ENCODE data around the gene NDUFAF4. TPM values are rescaled to one million over a fixed set of nuclear protein-coding genes. Genes with fewer than 3 reads are reported as not detected.
"Not testable (repeated sequence)": the region's sequence is repeated elsewhere in the genome, so short reads cannot be mapped to it uniquely, and the experiment has no call there.

The NDUFAF4 gene
- total RNA-seq, 2 experiments from 2014 or later: 65.4 to 84.6 TPM

GRCh38 chr6:96899451-96899998 lies 1.8 kb upstream of the NDUFAF4 start:
- ATAC-seq (no peak), DNase-seq (no peak)
- Mint-ChIP-seq H3K27ac (no peak overlapping the region), H3K4me3 (no peak overlapping the region), H3K36me3 (ENCODE audit: low read depth) (peaks cover 14% of the 10 kb centered on the region), H3K4me1 (peaks cover 30% of the 10 kb centered on the region), H3K27me3 (peaks cover 15% of the 10 kb centered on the region), H3K9me3 (ENCODE audit: low read depth) (no peaks in the 10 kb centered on the region)
- intact Hi-C loops (cut with DNase I, micrococcal nuclease): loop anchor here (2.0 to 5.0 kb wide), 4 partner anchors 149 to 1322 kb away; partner anchors contain the start of gene MANEA (in 2 of the 2)
- ChIA-PET POLR2A (interaction anchor here (0.6 kb wide), 1 partner anchor 23 kb away, joined by 5 read pairs; no protein-coding TSS in a partner anchor), CTCF (interaction anchor here (0.9 to 4.2 kb wide), 11 partner anchors 8 to 274 kb away, joined by 3 to 24 read pairs (median 5); no protein-coding TSS in a partner anchor)

- Mint-ChIP-seq H3K4me1 (peaks cover 32% of the 10 kb centered on the region), H3K36me3 (ENCODE audit: low read depth) (peaks cover 17% of the 10 kb centered on the region), H3K27me3 (peaks cover 15% of the 10 kb centered on the region), H3K27ac (no peak overlapping the region), H3K9me3 (ENCODE audit: low read depth) (no peaks in the 10 kb centered on the region), H3K4me3 (peak overlapping the region; percentile 92)
- intact Hi-C loops (cut with DNase I, micrococcal nuclease): loop anchor here (2.0 to 5.0 kb wide), 4 partner anchors 150 to 1322 kb away; partner anchors contain the start of gene MANEA (in 2 of the 2)
- ChIA-PET POLR2A (interaction anchor here (0.6 to 2.1 kb wide), 2 partner anchors 8 to 24 kb away, joined by 5 to 10 read pairs; no protein-coding TSS in a partner anchor), CTCF (interaction anchor here (0.9 to 4.2 kb wide), 10 partner anchors 8 to 274 kb away, joined by 3 to 24 read pairs (median 6); no protein-coding TSS in a partner anchor)
- no peak for ATAC-seq
- peak; percentile 18 for DNase-seq
Measured at GRCh38 chr6:96899019-96899418, 1.3 kb upstream of the NDUFAF4 start.

- H3K9me3 Mint-ChIP-seq (ENCODE audit: low read depth): no peaks in the 10 kb centered on the region
- H3K36me3 Mint-ChIP-seq (ENCODE audit: low read depth): peaks cover 19% of the 10 kb centered on the region
- ATAC-seq (no peak), DNase-seq (no peak)
- CTCF ChIA-PET: interaction anchor here (0.5 to 4.2 kb wide), 6 partner anchors 9 to 333 kb away, joined by 3 to 24 read pairs (median 14); no protein-coding TSS in a partner anchor
- POLR2A ChIA-PET: interaction anchor here (0.6 to 2.1 kb wide), 2 partner anchors 9 to 161 kb away, joined by 3 to 10 read pairs; no protein-coding TSS in a partner anchor
- intact Hi-C loops (cut with DNase I, micrococcal nuclease): loop anchor here (1.0 to 5.0 kb wide), 7 partner anchors 9 to 1321 kb away; partner anchors contain the start of gene MANEA (in 2 of the 2)
- H3K4me3 Mint-ChIP-seq: peak overlapping the region; percentile 92
- H3K4me1 Mint-ChIP-seq: peaks cover 34% of the 10 kb centered on the region
- peak overlapping the region; percentile 97 for H3K27ac Mint-ChIP-seq
- H3K27me3 Mint-ChIP-seq: peaks cover 13% of the 10 kb centered on the region
Measured at GRCh38 chr6:96898241-96898851, 655 bp upstream of the NDUFAF4 start.

- intact Hi-C loops (cut with DNase I, micrococcal nuclease): no loop called here
- Mint-ChIP-seq H3K36me3 (ENCODE audit: low read depth) (peaks cover 19% of the 10 kb centered on the region), H3K9me3 (ENCODE audit: low read depth) (no peaks in the 10 kb centered on the region), H3K4me1 (peaks cover 14% of the 10 kb centered on the region), H3K27ac (no peak overlapping the region), H3K4me3 (no peak overlapping the region), H3K27me3 (no peaks in the 10 kb centered on the region)
- DNase-seq: no peak
- ATAC-seq: no peak
- CTCF ChIA-PET: no interaction called here
- POLR2A ChIA-PET: no interaction called here
Measured at GRCh38 chr6:96889146-96889545, 8.5 kb downstream of the NDUFAF4 start.

- Mint-ChIP-seq H3K4me1 (peaks cover 11% of the 10 kb centered on the region), H3K27me3 (no peaks in the 10 kb centered on the region), H3K4me3 (no peak overlapping the region), H3K36me3 (ENCODE audit: low read depth) (peaks cover 16% of the 10 kb centered on the region), H3K27ac (no peak overlapping the region), H3K9me3 (ENCODE audit: low read depth) (no peaks in the 10 kb centered on the region)
- ATAC-seq (no peak), DNase-seq (no peak)
- CTCF ChIA-PET: no interaction called here
- intact Hi-C loops (cut with DNase I, micrococcal nuclease): no loop called here
- POLR2A ChIA-PET: no interaction called here
Measured at GRCh38 chr6:96888745-96889144, 8.9 kb downstream of the NDUFAF4 start.

- Mint-ChIP-seq H3K27me3 (no peaks in the 10 kb centered on the region), H3K36me3 (ENCODE audit: low read depth) (peaks cover 14% of the 10 kb centered on the region), H3K4me3 (no peak overlapping the region), H3K9me3 (ENCODE audit: low read depth) (no peaks in the 10 kb centered on the region), H3K27ac (no peak overlapping the region), H3K4me1 (peaks cover 11% of the 10 kb centered on the region)
- ChIA-PET CTCF (no interaction called here), POLR2A (no interaction called here)
- ATAC-seq (no peak), DNase-seq (no peak)
- intact Hi-C loops (cut with DNase I, micrococcal nuclease): no loop called here
Measured at GRCh38 chr6:96886519-96886918, 11.2 kb downstream of the NDUFAF4 start.

GRCh38 chr6:96885187-96885631 lies 12.5 kb downstream of the NDUFAF4 start:
- Mint-ChIP-seq H3K4me1 (peaks cover 11% of the 10 kb centered on the region), H3K27ac (peak overlapping the region; percentile 52)
- ATAC-seq: peak; percentile 96
- intact Hi-C loops (cut with DNase I, micrococcal nuclease); H3K27me3 Mint-ChIP-seq; H3K36me3 Mint-ChIP-seq (ENCODE audit: low read depth); H3K9me3 Mint-ChIP-seq (ENCODE audit: low read depth); POLR2A ChIA-PET; H3K4me3 Mint-ChIP-seq: not testable (repeated sequence)
- peak; percentile 14 for DNase-seq
- CTCF ChIA-PET: interaction anchor here (1.2 to 2.3 kb wide), 2 partner anchors 9 to 12 kb away, joined by 4 to 5 read pairs; no protein-coding TSS in a partner anchor

- intact Hi-C loops (cut with DNase I, micrococcal nuclease): no loop called here
- Mint-ChIP-seq H3K36me3 (ENCODE audit: low read depth) (no peaks in the 10 kb centered on the region), H3K4me3 (no peak overlapping the region), H3K4me1 (no peaks in the 10 kb centered on the region), H3K27me3 (peaks cover 3% of the 10 kb centered on the region), H3K27ac (no peak overlapping the region), H3K9me3 (ENCODE audit: low read depth) (no peaks in the 10 kb centered on the region)
- ChIA-PET POLR2A (no interaction called here), CTCF (interaction anchor here (0.8 to 1.7 kb wide), 3 partner anchors 13 to 22 kb away, joined by 3 to 6 read pairs (median 3); no protein-coding TSS in a partner anchor)
- DNase-seq (no peak), ATAC-seq (no peak)
Measured at GRCh38 chr6:96878143-96878542, 19.5 kb downstream of the NDUFAF4 start.

GRCh38 chr6:96876886-96877545 lies 20.7 kb downstream of the NDUFAF4 start:
- ChIA-PET POLR2A (interaction anchor here (0.6 kb wide), 1 partner anchor 28 kb away, joined by 3 read pairs; no protein-coding TSS in a partner anchor), CTCF (interaction anchor here (0.8 to 1.7 kb wide), 2 partner anchors 12 to 299 kb away, joined by 3 to 6 read pairs; no protein-coding TSS in a partner anchor)
- Mint-ChIP-seq H3K4me3 (no peak overlapping the region), H3K27ac (no peak overlapping the region), H3K36me3 (ENCODE audit: low read depth) (no peaks in the 10 kb centered on the region), H3K9me3 (ENCODE audit: low read depth) (no peaks in the 10 kb centered on the region), H3K4me1 (no peaks in the 10 kb centered on the region), H3K27me3 (peaks cover 3% of the 10 kb centered on the region)
- intact Hi-C loops (cut with DNase I, micrococcal nuclease): no loop called here
- no peak for ATAC-seq
- DNase-seq: no peak

GRCh38 chr6:96872976-96873375 lies 24.7 kb downstream of the NDUFAF4 start:
- Mint-ChIP-seq H3K36me3 (ENCODE audit: low read depth) (no peaks in the 10 kb centered on the region), H3K4me3 (no peak overlapping the region), H3K4me1 (no peaks in the 10 kb centered on the region), H3K9me3 (ENCODE audit: low read depth) (no peaks in the 10 kb centered on the region), H3K27me3 (peaks cover 8% of the 10 kb centered on the region), H3K27ac (no peak overlapping the region)
- POLR2A ChIA-PET: no interaction called here
- ATAC-seq (no peak), DNase-seq (no peak)
- intact Hi-C loops (cut with DNase I, micrococcal nuclease): no loop called here
- CTCF ChIA-PET: no interaction called here

GRCh38 chr6:96865055-96865405 lies 32.7 kb downstream of the NDUFAF4 start:
- Mint-ChIP-seq H3K36me3 (ENCODE audit: low read depth) (no peaks in the 10 kb centered on the region), H3K27ac (no peak overlapping the region), H3K4me1 (no peaks in the 10 kb centered on the region), H3K27me3 (peaks cover 30% of the 10 kb centered on the region), H3K9me3 (ENCODE audit: low read depth) (peaks cover 6% of the 10 kb centered on the region), H3K4me3 (no peak overlapping the region)
- ATAC-seq (no peak), DNase-seq (no peak)
- intact Hi-C loops (cut with DNase I, micrococcal nuclease): no loop called here
- POLR2A ChIA-PET: no interaction called here
- CTCF ChIA-PET: interaction anchor here (0.6 to 1.9 kb wide), 2 partner anchors 12 to 1640 kb away, joined by 4 to 6 read pairs; no protein-coding TSS in a partner anchor
